ENCODE data around the gene WDR20.
"Not testable (repeated sequence)": the region's sequence is repeated elsewhere in the genome, so short reads cannot be mapped to it uniquely, and the experiment has no call there.

The WDR20 gene, protein sequence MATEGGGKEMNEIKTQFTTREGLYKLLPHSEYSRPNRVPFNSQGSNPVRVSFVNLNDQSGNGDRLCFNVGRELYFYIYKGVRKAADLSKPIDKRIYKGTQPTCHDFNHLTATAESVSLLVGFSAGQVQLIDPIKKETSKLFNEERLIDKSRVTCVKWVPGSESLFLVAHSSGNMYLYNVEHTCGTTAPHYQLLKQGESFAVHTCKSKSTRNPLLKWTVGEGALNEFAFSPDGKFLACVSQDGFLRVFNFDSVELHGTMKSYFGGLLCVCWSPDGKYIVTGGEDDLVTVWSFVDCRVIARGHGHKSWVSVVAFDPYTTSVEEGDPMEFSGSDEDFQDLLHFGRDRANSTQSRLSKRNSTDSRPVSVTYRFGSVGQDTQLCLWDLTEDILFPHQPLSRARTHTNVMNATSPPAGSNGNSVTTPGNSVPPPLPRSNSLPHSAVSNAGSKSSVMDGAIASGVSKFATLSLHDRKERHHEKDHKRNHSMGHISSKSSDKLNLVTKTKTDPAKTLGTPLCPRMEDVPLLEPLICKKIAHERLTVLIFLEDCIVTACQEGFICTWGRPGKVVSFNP

DNA sequence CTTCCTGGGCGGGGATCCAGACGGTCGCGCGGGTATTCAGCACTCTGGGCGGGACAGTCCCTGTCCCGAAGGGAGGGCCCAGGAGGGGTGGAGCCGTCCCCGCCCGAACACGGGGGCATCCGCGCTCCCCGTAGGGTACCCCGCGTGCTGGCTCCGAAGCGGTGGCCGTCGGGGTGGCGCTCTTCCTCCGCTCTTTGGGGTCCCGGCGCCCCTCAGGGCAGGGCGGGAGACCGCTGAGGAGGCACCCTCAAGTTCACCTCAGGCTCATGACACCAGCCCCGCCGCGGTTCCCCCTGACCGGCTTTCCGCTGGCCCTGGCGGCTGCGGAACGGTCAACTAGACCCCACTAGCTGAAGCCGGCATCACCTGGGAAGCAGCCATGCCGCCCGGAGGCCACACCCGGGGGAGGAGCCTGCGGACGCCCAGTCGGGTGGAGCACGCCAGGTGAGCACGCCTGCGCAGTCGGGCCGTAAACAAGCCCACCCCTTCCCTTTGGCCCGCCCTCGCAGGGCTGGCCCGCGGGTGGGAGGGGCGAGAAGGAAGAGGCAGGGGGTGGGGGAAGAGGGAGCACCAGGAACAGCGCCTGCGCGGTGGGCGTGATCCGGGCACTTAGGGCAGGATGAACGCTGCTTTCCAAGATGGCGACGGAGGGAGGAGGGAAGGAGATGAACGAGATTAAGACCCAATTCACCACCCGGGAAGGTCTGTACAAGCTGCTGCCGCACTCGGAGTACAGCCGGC is at the start of gene WDR20:
Gene WDR20, plus strand, starts transcription at position 612 of the 741 bp plus-strand sequence. Its CDS starts 27 bp downstream, at position 639.
- peak; percentile 99 for DNase-seq

GRCh38 chr14:102090713-102091112 is 49.0 kb upstream of the WDR20 start:
- no peak for DNase-seq

DNA sequence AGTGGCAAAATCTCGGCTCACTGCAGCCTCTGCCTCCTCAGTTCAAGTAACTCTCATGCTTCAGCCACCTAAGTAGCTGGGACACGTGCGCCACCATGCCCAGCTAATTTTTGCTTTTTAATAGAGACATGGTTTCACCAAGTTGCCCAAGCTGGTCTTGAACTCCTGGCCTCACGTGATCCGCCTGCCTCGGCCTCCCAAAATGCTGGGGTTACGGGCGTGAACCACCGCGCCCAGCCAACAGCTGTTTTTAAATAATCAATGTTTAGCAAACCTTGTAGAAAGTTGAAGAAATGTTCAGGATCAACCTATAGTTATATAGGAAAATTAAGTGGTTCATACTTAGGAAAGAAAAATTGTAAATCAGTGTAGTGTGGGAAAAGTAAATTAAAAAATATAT is 46.9 kb upstream of the WDR20 start:
- no peak for DNase-seq

DNA sequence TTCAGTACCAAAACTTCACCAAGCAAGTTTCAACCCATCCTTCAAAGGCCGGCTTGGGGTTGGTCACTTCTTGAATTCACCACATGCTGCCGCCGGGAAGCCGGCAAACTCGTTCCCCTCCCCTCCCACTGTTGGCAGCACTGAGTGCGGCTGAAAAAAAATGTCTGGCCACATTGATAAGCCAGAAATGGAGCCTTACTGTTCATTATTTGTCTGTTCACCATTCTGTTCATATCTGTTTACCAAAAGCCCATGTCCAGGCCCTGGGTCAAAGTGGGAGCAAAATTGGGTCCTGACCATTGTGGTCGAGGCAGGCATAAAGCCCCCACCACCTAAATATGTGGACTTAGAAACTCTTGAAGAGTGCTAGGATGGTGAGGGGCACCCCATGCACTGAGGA is 45.6 kb upstream of the WDR20 start:
- DNase-seq = no peak

DNA sequence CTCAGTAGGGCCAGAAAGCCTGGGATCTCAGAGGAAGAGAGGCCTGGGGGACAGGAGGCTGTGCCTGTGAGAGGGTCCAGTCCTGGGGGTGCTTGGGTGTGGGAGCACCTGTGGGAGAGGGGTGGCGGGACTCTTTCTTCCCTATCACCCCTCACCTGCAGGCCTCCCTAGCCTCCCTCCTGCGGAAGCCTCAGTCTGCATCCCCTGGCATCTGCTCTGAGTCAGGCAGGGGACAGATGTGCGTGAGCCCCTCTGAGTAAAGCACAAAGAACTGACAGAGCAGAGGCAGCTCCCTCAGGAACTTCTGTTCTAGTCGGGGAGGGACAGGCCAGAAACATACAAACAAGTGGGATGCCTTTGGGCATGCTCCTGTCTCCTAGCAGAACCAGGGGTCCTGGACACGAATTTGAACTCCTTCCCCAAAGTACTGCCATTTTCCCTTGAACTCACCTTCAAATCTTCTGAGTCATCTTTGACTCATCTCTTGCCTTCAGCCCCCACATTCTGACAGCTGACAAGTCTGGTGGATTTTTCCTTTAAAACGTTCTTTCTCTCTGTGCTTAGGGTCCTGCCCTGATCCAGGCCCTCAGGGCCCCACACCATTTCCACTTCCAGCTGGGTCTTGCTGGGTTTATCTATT is 44.3 kb upstream of the WDR20 start:
- no peak for DNase-seq

DNA sequence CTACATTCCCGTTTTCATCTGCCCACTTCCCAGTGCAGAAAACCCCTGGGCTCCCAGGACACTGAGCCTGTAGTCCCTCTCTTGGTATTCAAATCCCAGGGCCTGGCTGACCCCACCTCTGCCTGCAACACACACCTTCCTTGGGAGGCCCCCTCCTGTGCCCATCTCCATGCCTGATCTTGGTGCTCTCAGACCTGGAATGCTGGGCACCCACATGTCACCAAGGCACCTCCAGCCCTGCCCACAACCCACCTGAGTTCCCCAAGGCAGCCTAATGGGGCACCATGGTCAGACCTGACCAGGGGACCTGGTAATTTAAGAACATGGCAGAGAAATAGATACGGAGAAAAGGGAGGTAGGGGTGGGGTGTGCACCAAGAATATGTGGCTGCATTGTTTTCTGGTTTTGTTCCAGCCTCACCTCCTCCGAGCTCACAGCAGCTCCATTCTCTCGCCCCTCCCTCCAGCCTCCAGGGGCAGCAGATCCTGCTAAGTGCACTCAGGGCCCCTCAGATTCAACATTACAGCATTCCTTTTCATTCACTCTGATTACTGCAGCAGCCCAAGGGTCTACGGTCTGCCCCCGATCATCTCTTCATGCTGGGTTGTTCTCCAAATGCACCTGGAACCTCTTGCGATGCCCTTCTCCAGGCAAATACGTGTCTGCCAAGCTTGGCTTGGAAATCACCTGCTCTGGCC is 43.7 kb upstream of the WDR20 start:
- DNase-seq = no peak

DNA sequence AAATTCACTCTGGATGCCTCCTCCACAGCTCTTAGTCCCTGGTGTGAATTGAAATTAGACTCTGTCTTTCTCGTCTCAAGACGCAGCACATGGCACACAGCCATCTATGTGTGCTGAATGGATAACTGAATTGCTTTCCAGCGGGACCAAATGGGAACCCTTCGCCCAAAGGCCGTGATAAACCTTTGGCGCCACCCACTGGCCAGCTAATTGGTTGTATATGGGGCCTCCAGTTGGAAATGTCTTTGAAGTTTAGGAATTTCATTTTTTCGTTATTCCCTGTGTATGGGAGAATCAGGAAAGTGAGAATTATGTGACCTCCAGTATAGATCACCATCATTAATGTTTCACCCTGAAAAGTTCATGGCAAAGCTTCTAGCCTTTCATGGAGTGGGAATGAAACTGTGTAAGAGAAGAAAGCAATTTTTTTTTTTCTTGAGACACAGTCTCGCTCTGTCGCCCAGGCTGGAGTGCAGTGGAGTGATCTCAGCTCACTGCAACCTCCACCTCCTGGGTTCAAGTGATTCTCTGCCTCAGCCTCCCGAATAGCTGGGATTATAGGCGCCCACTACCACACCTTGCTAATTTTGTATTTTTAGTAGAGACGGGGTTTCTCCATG is 43.0 kb upstream of the WDR20 start:
- DNase-seq = peak; percentile 74

DNA sequence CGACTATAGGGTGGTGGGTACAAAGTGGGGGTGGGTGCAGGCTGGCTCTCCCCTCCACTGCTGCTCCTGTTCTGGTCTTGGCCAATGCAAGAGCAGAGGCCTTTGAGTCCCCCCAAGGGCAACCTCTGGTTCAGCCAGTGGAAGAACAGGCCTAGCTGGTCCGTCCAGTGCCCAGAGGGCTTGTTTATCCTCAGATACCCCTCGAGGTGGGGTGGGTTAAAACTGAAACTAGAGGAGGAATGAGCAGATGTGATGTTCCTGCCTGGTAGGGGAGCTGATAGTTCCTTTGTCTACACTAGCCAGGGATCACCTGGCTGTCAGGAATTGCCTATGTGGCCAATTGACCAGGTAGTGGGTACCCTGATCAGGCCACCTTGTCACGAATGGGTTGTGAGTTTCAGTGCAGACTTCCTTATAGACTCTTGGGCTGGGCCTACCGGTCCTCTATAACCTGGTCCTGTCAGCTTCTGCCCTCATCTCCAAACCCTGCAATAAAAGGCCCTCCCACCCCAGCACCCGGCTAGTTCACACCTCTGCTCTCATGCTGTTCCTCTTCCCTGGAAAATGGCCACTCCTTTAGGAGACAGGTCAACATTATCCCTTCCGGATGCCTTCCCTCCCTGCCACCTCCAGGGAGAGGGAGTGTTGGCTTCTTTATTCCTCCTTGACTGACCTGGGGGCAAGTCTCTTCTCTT is 42.1 kb upstream of the WDR20 start:
- DNase-seq = no peak

GRCh38 chr14:102103062-102103695 is 36.5 kb upstream of the WDR20 start:
- no peak for DNase-seq

DNA sequence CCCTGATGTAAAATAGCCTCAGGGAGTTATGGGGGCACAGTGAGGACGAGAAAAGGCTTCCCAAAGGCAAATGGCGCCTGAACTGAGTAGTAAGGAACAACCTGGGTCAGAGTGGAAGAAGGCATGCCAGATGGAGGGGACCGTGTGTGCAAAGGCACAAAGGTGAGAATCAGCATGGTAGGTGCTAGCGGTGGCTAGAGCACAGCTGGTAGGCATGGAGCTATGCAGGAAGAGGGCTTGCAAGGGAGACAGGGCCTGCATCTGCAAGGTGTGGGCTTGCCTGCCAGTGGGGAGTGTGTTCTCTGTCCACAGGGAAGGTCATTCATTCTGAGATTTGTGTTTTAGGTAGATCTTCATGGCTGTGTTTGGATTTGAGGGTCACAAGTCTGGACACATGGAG is 34.3 kb upstream of the WDR20 start:
- no peak for DNase-seq

DNA sequence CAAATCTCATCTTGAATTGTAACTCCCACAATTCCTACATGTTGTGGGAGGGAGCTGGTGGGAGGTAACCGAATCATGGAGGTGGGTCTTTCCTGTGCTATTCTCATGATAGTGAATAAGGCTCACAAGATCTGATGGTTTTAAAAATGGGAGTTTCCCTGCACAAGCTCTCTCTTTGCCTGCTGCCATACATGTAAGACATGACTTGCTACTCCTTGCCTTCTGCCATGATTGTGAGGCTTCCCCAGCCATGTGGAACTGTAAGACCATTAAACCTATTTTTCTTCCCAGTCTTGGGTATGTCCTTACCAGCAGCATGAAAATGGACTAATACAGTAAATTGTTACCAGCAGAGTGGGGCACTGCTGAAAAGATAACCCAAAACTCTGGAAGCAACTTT is 30.4 kb upstream of the WDR20 start:
- DNase-seq = not testable (repeated sequence)

DNA sequence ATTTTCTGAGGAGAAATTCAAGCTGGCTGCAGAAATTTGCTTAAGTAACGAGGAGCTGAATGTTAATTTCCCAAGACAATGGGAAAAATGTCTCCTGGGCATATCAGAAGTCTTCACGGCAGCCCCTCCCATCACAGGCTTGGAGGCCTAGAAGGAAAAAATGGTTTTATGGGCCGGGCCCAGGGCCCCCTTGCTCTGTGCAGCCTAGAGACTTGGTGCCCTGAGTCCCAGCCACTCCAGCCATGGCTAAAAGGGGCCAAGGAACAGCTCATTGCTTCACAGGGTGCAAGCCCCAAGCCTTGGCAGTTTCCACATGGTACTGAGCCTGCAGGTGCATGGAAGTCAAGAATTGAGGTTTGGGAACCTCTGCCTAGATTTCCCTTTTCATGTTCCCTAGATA is 28.6 kb upstream of the WDR20 start:
- DNase-seq = no peak

DNA sequence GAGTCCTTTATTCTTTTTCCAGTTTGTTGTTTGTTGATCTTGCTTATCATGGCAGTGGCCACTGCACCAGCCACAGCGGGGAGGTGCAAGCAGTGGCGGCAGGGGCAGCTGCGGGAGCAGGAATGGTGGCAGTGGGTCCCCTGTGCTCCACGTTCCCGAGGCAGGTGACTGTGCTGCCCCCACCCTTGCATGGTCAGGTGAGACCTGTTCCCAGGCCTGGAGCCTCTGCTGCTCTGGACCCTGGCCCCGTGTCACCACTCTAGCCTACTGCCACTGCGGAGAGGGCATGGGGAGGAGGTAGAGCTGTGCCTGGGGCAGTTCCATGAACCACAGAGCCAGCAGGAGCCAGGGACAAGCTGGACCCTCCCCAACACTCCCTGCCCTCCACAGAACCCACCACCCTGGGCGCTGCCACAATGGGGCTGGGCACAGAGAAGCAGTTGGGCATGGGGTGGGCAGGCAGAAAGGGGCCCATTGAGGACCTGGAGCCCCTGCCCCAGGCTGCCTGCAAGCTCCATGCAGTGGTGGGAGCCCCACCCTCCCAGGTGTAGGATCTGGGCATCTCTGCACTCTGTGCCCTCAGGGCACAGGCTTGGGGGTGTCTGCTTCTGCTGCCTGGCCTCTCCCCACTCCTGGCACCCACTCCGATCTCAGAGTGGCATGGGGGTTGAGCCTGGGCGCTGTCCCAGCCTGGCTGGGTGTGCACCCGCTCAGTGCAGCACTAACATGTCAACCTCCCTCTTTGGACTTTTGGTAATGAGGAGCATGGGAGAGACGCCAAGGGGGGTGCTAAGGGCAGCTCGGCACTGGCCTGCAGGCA is 23.1 kb upstream of the WDR20 start:
- DNase-seq = no peak

- no peak for DNase-seq
These were observed 21.8 kb upstream of the WDR20 start for GRCh38 chr14:102117852-102118251.

DNA sequence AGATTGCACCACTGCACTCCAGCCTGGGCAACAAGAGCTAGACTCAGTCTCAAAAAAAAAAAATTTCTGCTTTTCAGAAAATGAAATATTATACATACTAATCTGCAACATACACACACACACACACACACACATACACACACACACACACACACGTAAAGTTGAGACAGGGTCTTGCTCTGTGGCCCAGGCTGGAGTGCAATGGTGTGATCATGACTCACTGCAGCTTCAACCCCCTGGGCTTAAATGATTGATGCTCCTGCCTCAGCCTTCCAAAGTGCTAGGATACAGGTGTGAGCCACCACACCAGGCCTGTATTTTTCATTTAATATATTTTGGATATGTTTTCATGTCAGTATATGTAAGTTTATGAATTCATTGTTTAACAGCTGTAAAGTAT is 18.8 kb upstream of the WDR20 start:
- DNase-seq = no peak

- DNase-seq = no peak
These were observed 18.1 kb upstream of the WDR20 start for GRCh38 chr14:102121567-102121966.

- no peak for DNase-seq
These were observed 15.3 kb upstream of the WDR20 start for GRCh38 chr14:102124419-102124818.

- DNase-seq = no peak
These were observed 14.2 kb upstream of the WDR20 start for GRCh38 chr14:102125546-102125945.

DNA sequence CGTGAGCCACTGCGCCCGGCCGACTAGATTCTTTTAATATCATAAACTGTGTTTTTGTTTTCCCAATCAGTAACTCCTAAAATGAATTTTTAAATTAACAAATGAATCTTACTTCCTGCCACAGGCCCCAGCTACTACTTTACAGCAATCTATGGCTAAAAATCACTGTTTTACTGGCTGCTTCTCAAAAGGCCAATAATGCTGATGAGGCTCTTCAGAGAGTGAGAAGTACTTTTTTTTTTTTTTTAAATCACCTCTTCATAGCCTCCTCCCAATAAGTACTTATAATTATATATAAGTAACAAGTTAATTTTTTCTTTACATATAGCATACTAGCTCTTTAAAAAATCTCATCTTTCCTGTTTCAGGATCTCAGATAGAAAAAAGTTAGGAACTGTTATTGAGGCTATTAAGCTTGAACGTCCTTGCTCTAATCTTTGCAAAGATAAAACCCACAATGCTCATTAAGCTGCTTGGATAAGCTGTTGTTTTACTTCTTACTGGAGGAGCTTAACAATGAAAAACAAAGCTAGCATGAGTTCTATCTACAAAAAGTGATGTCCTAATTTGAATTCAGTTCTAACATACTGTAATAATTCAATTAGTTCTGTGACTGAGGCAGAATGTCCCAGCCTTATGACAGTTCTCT is 12.8 kb upstream of the WDR20 start:
- no peak for DNase-seq

- no peak for DNase-seq
These were observed 8.0 kb upstream of the WDR20 start for GRCh38 chr14:102131741-102132140.

Measured in stimulated activated CD4-positive, alpha-beta T cell treated with anti-CD3 and anti-CD28 coated beads, Interleukin-4, amount 100 ng/mL, for 24 hours (primary cell).